Mesenchymal stem cell (in vitro differentiated cells and primary cell): ENCODE measurements around the gene ST6GALNAC2.
"Not testable (repeated sequence)": the region's sequence is repeated elsewhere in the genome, so short reads cannot be mapped to it uniquely, and the experiment has no call there.

Experiments
- DNase-seq: peaks from one replicate; pipeline ENCODE4 v3.0.0-alpha.2; 2013
- H2AFZ ChIP-seq: one replicate; pipeline ENCODE4 v1.6.1; 2013; ENCODE audit warnings: low read depth, mild to moderate bottlenecking, control low read depth, inconsistent platforms, low read length, moderate library complexity
- H2AK5ac ChIP-seq: 2 replicates; pipeline ENCODE4 v1.6.1; 2013; ENCODE audit warnings: low read length, moderate library complexity, mild to moderate bottlenecking, inconsistent platforms; ENCODE audit not compliant: severe bottlenecking
- H2BK120ac ChIP-seq: one replicate; pipeline ENCODE4 v1.6.1; 2013; ENCODE audit warnings: low read depth, mild to moderate bottlenecking, inconsistent platforms, low read length, moderate library complexity
- H2BK12ac ChIP-seq, 2 experiments: one replicate each; pipeline ENCODE4 v1.6.1; 2013; ENCODE audit warnings: inconsistent platforms in 2 of 2, low read length in 2 of 2, mild to moderate bottlenecking in 2 of 2, moderate library complexity in 2 of 2, control low read depth in 1 of 2
- H2BK15ac ChIP-seq: one replicate; pipeline ENCODE4 v1.6.1; 2013; ENCODE audit warnings: mild to moderate bottlenecking, low read depth, inconsistent platforms; ENCODE audit not compliant: poor library complexity, severe bottlenecking
- H2BK5ac ChIP-seq: 2 replicates; pipeline ENCODE4 v1.6.1; 2013; ENCODE audit warnings: low read depth, mild to moderate bottlenecking, low read length, control low read depth, inconsistent platforms; ENCODE audit not compliant: poor library complexity, severe bottlenecking
- H3K14ac ChIP-seq, 2 experiments: one replicate each; pipeline ENCODE4 v1.6.1; 2013; ENCODE audit warnings: inconsistent platforms in 2 of 2, low read length in 2 of 2, control low read depth in 1 of 2, mild to moderate bottlenecking in 1 of 2, moderate library complexity in 1 of 2
- H3K18ac ChIP-seq, 2 experiments: one replicate each; pipeline ENCODE4 v1.6.1; 2013; ENCODE audit warnings: inconsistent platforms in 2 of 2, low read length in 2 of 2, control low read depth in 1 of 2, low read depth in 1 of 2, mild to moderate bottlenecking in 1 of 2
- H3K23ac ChIP-seq, 2 experiments: one replicate each; pipeline ENCODE4 v1.6.1; 2013; ENCODE audit warnings: inconsistent platforms in 2 of 2, low read length in 2 of 2, mild to moderate bottlenecking in 2 of 2, moderate library complexity in 2 of 2, control low read depth in 1 of 2
- H3K27ac ChIP-seq: 2 replicates; pipeline ENCODE4 v1.5.1; 2013; ENCODE audit warnings: mild to moderate bottlenecking, moderate library complexity, low read length, control low read depth, inconsistent platforms; ENCODE audit not compliant: poor library complexity, severe bottlenecking
- H3K27me3 ChIP-seq, 2 experiments: 2 replicates each; pipeline versions ENCODE4 v1.6.1 to v1.7.0; 2013; ENCODE audit warnings: low read length in 2 of 2, mild to moderate bottlenecking in 2 of 2, moderate library complexity in 2 of 2, control low read depth in 1 of 2, inconsistent platforms in 1 of 2; ENCODE audit not compliant: control insufficient read depth in 1 of 2, insufficient read depth in 1 of 2
- H3K36me3 ChIP-seq, 2 experiments: 2 replicates each; pipeline versions ENCODE4 v1.6.1 to v1.7.0; 2013; ENCODE audit warnings: low read length in 2 of 2, control low read depth in 1 of 2, inconsistent platforms in 1 of 2, low read depth in 1 of 2, mild to moderate bottlenecking in 1 of 2; ENCODE audit not compliant: insufficient read depth in 2 of 2, control insufficient read depth in 1 of 2
- H3K4ac ChIP-seq, 2 experiments: one replicate each; pipeline ENCODE4 v1.6.1; 2013; ENCODE audit warnings: inconsistent platforms in 2 of 2, low read length in 2 of 2, mild to moderate bottlenecking in 2 of 2, moderate library complexity in 2 of 2, control low read depth in 1 of 2, low read depth in 1 of 2
- H3K4me1 ChIP-seq: 2 replicates; pipeline ENCODE4 v1.6.1; 2013; ENCODE audit warnings: low read depth, low read length, control low read depth; ENCODE audit not compliant: control insufficient read depth, insufficient read depth
- H3K4me2 ChIP-seq: 2 replicates; pipeline ENCODE4 v1.6.1; 2013; ENCODE audit warnings: low read length, mild to moderate bottlenecking, inconsistent platforms; ENCODE audit not compliant: poor library complexity, severe bottlenecking
- H3K4me3 ChIP-seq, 2 experiments: 2 replicates each; pipeline versions ENCODE4 v1.5.1 to v1.7.0; 2013; ENCODE audit warnings: low read length in 2 of 2, mild to moderate bottlenecking in 2 of 2, control low read depth in 1 of 2, low read depth in 1 of 2; ENCODE audit not compliant: insufficient read depth in 1 of 2
- H3K79me1 ChIP-seq: replicated peaks from 2 replicates; pipeline ENCODE4 v1.6.1; 2013; ENCODE audit warnings: mild to moderate bottlenecking, control low read depth, low read length, inconsistent platforms; ENCODE audit not compliant: poor library complexity, severe bottlenecking
- H3K9ac ChIP-seq: 2 replicates; pipeline ENCODE4 v1.7.0; 2013; ENCODE audit warnings: mild to moderate bottlenecking, low read length, moderate library complexity
- H3K9me3 ChIP-seq: 2 replicates; pipeline ENCODE4 v1.7.0; 2013; ENCODE audit warnings: mild to moderate bottlenecking, low read length; ENCODE audit not compliant: control insufficient read depth
- H4K8ac ChIP-seq: one replicate; pipeline ENCODE4 v1.6.1; 2013; ENCODE audit warnings: inconsistent platforms, mild to moderate bottlenecking, low read length, moderate library complexity
- H4K91ac ChIP-seq: one replicate; pipeline ENCODE4 v1.6.1; 2013; ENCODE audit warnings: mild to moderate bottlenecking, low read length, inconsistent platforms
- WGBS: methylation state at CpG from one replicate; pipeline ENCODE4 v1.1.7; 2013; ENCODE audit warnings: mixed read lengths; 5-methylcytosine and 5-hydroxymethylcytosine counted together

ST6GALNAC2 gene

GRCh38 chr17:76614064-76614759 lies 28.6 kb upstream of the ST6GALNAC2 start:
- H4K8ac ChIP-seq, H2AFZ ChIP-seq, H2BK120ac ChIP-seq, H3K79me1 ChIP-seq, H3K23ac ChIP-seq, H3K4ac ChIP-seq, H3K4me1 ChIP-seq, H3K27ac ChIP-seq, H3K4me3 ChIP-seq, H2BK5ac ChIP-seq, H2BK12ac ChIP-seq, H3K18ac ChIP-seq, H3K36me3 ChIP-seq, H3K14ac ChIP-seq, H4K91ac ChIP-seq, H3K9me3 ChIP-seq, H3K9ac ChIP-seq, H3K4me2 ChIP-seq, H2AK5ac ChIP-seq, H2BK15ac ChIP-seq: not testable (repeated sequence)
- peak; percentile 5 for DNase-seq
- peaks cover 0 to 40% of the 10 kb centered on the region in 2 experiments for H3K27me3 ChIP-seq
- WGBS: 67% methylated on average over 13 of the region's 13 CpGs

GRCh38 chr17:76612977-76613851 lies 27.6 kb upstream of the ST6GALNAC2 start:
- H3K4me3 ChIP-seq: no peak overlapping the region
- H2BK120ac ChIP-seq: no peak overlapping the region
- no peak overlapping the region for H3K9ac ChIP-seq
- H3K4me1 ChIP-seq: no peaks in the 10 kb centered on the region
- peaks cover 0 to 40% of the 10 kb centered on the region in 2 experiments for H3K27me3 ChIP-seq
- DNase-seq: no peak
- H2AFZ ChIP-seq: no peak overlapping the region
- no peaks in the 10 kb centered on the region for H3K79me1 ChIP-seq
- H3K9me3 ChIP-seq: no peaks in the 10 kb centered on the region
- H3K27ac ChIP-seq: no peak overlapping the region
- 79% methylated on average over 17 of the region's 17 CpGs for WGBS
- H4K8ac ChIP-seq: no peak overlapping the region
- no peak overlapping the region for H3K23ac ChIP-seq
- no peak overlapping the region for H2BK12ac ChIP-seq
- no peak overlapping the region for H4K91ac ChIP-seq
- no peak overlapping the region for H3K4ac ChIP-seq
- H2BK15ac ChIP-seq: no peak overlapping the region
- no peak overlapping the region for H2AK5ac ChIP-seq
- no peak overlapping the region for H3K18ac ChIP-seq
- H3K36me3 ChIP-seq: no peaks in the 10 kb centered on the region
- no peak overlapping the region for H3K4me2 ChIP-seq
- H2BK5ac ChIP-seq: no peak overlapping the region
- H3K14ac ChIP-seq: no peak overlapping the region

- H2AK5ac ChIP-seq: no peak overlapping the region
- H3K23ac ChIP-seq: no peak overlapping the region
- no peak overlapping the region for H2BK15ac ChIP-seq
- no peak overlapping the region for H3K27ac ChIP-seq
- H3K27me3 ChIP-seq: peaks cover 0 to 35% of the 10 kb centered on the region in 2 experiments
- no peak overlapping the region for H3K14ac ChIP-seq
- 99% methylated on average over 2 of the region's 4 CpGs for WGBS
- H4K91ac ChIP-seq: no peak overlapping the region
- no peak overlapping the region for H4K8ac ChIP-seq
- no peak overlapping the region for H3K4me3 ChIP-seq
- DNase-seq: no peak
- H3K79me1 ChIP-seq: no peaks in the 10 kb centered on the region
- H3K4ac ChIP-seq: no peak overlapping the region
- H3K18ac ChIP-seq: no peak overlapping the region
- no peak overlapping the region for H3K9ac ChIP-seq
- no peak overlapping the region for H3K4me2 ChIP-seq
- H2BK12ac ChIP-seq: no peak overlapping the region
- no peaks in the 10 kb centered on the region for H3K9me3 ChIP-seq
- no peak overlapping the region for H2BK5ac ChIP-seq
- H3K36me3 ChIP-seq: no peaks in the 10 kb centered on the region
- H2BK120ac ChIP-seq: no peak overlapping the region
- H3K4me1 ChIP-seq: no peaks in the 10 kb centered on the region
- H2AFZ ChIP-seq: no peak overlapping the region
These were observed 26.8 kb upstream of the ST6GALNAC2 start for GRCh38 chr17:76612465-76612864.

GRCh38 chr17:76611758-76612157 lies 26.1 kb upstream of the ST6GALNAC2 start:
- Histone ChIP-seq H4K8ac (no peak overlapping the region), H4K91ac (no peak overlapping the region), H2BK5ac (no peak overlapping the region), H2AFZ (no peak overlapping the region), H3K27me3 (peaks cover 0 to 28% of the 10 kb centered on the region in 2 experiments), H3K4me3 (no peak overlapping the region), H2BK120ac (no peak overlapping the region), H3K4ac (no peak overlapping the region), H3K18ac (no peak overlapping the region), H3K9me3 (no peaks in the 10 kb centered on the region), H3K27ac (no peak overlapping the region), H3K4me2 (no peak overlapping the region), H3K9ac (no peak overlapping the region), H3K4me1 (no peaks in the 10 kb centered on the region), H2BK15ac (no peak overlapping the region), H2BK12ac (no peak overlapping the region), H3K23ac (no peak overlapping the region), H3K36me3 (no peaks in the 10 kb centered on the region), H3K14ac (no peak overlapping the region), H2AK5ac (no peak overlapping the region), H3K79me1 (no peaks in the 10 kb centered on the region)
- WGBS: 94% methylated on average over 4 of the region's 4 CpGs
- DNase-seq: no peak
